ENCODE data around the gene CTRL.
"Not testable (repeated sequence)": the region's sequence is repeated elsewhere in the genome, so short reads cannot be mapped to it uniquely, and the experiment has no call there.

Gene CTRL

DNA sequence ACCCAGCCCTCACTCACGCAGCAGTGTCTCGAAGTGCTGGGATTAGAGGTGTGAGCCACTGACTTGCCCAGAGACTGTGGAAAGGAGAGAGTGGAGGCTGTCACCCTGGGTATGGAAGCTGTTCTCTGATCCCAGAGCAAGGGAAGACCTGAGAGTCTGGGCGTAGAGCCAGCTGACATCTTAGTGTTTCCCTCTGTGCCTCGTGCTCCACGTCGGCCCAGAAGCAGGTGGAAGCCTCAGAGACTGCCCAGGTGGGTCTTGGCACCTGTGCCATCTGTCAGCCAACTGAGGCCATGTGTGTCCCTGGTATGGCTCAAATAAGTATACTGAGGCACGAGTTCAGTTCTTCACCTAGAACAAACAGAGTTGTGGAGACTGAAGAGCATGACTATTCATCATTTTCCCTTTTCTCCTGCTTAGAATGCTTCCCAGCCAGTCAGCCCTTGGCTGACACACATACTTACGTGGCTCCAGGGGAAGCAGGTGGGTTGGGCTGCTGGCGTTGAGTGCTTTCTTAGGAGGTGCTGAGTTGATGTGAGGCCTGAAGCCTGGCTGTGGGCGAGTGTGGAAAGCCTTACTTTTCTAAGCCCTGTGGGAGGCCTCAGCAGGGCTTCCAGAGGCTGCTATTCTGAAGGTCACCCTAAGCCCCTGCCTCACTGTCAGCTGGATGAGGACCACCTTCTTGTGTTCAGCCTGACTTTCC lies 8.1 kb downstream of the CTRL start:
- no peak for DNase-seq

DNA sequence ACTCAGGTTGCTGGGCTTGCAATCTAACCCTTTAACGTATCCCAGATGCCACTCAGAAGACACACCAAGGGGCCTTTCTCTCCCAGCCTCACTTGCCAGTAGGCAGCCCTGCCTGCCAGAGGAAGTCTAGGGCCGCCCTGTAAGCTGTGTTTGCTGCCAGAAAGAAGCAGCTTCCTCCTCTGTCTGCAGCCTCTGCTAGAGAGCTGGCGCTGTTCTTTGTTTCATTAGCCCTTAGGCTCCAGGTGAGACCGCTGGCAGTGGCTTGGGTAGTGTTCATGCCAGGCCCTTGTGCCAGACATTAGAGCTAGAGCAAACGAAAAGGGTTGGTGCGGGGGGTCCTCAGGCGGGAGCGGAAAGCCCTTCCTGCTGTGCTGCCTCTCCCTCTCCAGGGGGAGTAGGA lies 8.9 kb downstream of the CTRL start:
- DNase-seq: no peak

DNA sequence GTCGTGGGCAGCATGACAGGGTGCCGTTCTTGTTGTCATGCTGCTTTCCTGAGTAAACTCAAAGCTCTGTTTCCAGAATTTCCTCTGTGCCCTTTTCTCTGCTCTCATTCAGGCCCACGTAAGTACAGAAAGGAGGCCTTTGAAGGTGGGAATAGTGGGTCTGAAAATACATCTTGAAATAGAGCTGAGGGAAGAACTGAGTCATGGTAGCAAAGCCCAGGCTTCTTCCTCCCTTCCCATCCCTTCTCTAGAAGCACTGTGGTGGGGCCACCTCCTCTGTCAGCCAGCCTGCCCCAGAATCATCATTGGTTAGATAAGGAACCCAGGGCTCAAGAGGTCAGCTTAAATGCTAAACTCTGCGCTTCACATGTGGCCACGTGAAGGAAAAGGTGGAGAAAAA lies 9.4 kb downstream of the CTRL start:
- no peak for DNase-seq

DNA sequence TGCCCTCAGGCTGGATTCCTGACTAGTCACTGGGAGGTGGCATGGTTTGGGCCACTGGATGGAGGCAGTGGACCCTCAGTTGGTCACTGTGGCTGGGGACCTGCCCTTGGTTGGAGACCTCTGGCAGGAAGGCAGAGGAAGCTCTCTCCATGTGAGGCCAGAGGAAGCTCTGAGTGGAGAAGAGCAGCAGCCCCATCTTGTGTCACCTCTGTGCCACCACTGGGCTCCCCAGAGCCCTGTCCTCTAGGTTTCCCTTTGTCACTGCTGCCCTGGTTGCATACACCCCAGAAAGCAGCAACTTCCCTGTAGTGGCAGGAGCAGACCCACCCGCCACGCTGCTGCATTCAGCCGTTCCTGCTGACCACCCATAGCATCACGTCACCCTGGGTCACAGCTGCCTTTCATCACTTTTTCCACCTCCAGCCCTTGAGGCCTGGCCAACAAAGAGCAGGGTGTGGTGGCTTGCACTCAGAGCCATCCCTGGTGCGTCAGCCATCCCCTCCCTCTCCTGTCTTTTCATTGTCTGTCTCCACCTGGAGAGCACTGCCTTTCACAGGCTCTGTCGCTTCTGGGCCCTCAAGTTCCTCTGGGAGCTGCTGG lies 11.9 kb downstream of the CTRL start:
- no peak for DNase-seq

DNA sequence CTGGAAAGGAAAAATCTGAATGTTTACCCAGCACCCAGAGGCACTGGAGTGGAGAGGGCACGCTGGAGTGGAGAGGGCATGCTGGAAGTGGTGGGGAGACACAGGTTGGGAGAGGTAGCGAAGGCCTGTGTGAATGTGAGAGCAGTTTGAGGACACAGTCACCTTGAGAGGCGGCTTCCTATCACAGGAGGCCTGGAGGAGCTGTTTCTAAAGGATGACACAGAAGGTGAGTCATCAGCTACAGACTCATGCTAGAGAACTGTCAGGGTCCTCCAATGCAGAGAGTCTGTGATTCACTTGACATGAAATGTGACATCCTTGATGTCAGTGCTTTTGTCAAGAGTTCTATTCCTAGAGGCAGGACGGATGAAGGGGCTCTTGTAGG lies 13.8 kb downstream of the CTRL start:
- DNase-seq: no peak

DNA sequence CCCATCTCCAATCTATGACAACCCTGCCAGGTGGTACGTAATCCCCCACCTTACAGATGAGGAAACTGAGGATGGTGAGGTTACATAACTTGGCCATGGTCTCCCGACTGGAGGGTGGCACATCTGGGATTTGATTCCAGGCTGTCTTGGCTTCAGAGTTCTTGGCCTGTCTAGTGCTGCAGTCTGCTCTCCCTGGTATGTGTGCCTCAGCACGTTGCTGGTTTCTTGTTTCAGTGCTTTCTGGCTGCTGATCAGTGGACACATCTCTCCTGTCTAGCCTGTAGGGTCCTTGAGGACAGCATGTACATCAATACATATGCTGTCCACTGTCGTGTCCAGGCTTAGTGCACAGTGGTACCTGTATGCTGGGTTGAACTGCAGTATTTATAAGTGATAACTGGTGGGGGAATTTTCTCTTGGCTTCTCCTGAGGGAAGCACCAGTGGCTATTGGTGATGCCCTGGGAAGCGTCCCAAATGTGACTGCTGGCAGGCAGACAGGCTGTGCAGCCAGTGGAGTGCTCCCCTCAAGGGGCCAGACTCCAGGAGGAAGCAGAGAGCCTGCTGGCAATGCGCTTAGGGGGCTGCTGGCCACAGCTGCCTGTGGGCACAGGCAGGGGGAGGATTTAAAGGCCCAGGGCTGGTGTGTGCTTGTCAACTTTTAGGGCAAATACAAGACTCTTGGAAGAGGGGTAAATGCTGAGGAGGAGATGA lies 14.4 kb downstream of the CTRL start:
- no peak for DNase-seq

DNA sequence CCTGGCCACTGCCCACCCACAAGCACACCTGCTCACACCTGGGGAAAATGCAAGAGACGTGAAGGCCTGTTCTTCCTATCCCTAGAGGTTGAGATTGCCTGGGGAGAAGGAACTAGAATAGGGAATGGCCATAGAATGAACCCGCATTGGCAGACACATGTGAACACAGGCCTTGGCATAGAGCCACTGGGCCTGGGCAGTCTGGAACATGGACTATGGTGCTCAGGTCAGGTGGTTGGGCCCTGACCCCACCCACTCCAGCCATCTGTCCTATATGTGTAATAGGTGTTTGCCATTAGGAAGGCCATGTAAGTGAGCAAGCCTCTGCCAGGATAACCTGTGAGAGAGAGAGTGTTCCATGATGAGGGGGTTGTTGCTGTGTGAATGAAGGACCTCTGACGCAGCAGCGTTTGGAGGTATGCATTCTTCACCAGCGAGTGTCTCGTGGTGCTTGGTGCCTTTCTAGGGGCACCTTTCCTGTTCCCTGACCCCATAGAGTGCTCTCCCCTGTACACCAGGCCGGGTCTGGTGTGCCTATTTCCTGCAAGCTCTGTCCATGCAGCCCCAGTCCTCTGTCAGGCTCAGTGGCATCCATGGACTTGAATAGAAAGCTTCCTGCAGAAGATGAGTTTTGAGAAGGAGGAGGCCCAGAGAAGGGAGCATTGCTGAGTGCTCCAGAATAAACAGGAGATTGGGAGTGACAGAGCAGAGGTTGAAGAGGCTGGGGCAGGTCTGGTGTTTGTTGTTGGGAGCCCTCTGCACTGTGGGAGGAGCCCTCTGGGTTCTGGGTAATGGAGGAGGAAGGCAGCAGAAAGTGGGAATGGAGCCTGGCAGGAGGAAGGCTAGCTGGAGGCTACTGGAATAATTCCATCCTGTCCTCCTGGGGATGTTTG lies 15.6 kb downstream of the CTRL start:
- no peak for DNase-seq

DNA sequence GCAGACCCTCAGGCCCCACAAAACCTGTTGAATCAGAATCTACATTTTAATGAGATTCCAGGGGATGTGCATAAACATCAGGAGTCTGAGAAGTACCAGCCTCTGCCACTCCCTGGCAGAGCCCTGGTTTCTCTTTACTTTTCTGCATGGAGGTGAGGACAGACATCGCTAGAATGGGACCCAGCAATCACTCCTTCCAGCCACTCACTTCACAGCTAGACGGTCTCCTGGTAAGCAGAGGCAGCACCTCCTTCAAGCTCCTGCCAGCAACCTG lies 16.2 kb downstream of the CTRL start:
- not testable (repeated sequence) for DNase-seq

DNA sequence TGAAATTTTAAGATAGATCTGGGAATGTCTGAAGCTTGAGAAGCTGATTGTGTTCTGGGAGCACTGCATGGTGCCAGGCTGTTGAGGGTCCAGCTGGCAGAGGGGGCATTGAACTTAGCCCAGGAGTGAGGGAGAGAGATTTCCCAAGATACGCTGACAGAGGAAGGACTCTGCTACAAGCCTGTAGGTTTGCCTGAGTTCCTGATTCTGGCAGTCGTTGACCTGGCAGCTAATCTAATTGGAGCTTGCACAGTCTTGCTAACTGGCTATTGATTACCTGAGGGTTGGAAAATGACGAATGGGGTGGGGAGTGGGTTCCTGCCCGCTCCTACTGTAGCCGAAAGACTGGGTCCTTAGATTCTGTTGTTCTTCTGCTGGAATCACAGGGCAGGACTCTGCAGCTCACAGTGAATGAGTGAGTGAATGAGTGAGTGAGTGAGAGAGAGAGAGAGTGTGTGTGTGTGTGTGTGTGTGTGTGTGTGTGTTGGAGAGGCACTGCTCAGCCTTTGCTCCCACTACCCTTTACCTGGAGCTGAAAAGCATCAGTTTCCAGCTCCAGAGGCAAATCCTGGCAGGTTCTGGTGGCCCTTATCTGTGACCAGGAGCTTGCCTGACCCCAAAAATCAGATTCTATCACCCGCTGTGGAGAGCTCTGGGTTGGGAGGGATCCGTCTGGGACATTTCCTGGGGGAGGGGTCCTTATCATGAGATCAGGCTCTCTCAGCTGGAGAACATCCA lies 16.7 kb downstream of the CTRL start:
- no peak for DNase-seq

DNA sequence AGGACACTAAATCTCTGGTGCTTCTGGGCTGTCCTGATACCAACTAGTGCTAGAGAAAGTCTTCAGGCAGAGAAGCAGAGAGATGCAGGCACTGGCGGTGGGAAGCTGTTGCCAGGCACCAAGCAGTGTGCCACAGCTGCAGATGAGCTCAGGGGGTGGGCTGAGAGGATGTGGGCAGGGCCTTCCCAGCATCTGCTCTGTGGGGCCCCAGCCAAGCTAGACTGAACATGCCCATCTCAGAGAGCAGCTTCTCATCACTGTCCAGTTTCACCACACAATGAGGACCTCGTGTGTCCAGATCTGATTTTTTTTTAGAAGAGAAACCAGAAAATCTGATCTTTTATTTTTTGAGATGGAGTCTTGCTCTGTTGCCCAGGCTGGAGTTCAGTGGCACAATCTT lies 21.5 kb downstream of the CTRL start:
- DNase-seq: no peak

DNA sequence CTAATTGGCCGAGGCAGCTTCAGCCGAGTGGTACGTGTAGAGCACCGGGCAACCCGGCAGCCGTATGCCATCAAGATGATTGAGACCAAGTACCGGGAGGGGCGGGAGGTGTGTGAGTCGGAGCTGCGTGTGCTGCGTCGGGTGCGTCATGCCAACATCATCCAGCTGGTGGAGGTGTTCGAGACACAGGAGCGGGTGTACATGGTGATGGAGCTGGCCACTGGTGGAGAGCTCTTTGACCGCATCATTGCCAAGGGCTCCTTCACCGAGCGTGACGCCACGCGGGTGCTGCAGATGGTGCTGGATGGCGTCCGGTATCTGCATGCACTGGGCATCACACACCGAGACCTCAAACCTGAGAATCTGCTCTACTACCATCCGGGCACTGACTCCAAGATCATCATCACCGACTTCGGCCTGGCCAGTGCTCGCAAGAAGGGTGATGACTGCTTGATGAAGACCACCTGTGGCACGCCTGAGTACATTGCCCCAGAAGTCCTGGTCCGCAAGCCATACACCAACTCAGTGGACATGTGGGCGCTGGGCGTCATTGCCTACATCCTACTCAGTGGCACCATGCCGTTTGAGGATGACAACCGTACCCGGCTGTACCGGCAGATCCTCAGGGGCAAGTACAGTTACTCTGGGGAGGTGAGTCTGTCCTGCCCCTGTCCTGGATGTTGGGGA lies 22.5 kb downstream of the CTRL start:
- DNase-seq: no peak

DNA sequence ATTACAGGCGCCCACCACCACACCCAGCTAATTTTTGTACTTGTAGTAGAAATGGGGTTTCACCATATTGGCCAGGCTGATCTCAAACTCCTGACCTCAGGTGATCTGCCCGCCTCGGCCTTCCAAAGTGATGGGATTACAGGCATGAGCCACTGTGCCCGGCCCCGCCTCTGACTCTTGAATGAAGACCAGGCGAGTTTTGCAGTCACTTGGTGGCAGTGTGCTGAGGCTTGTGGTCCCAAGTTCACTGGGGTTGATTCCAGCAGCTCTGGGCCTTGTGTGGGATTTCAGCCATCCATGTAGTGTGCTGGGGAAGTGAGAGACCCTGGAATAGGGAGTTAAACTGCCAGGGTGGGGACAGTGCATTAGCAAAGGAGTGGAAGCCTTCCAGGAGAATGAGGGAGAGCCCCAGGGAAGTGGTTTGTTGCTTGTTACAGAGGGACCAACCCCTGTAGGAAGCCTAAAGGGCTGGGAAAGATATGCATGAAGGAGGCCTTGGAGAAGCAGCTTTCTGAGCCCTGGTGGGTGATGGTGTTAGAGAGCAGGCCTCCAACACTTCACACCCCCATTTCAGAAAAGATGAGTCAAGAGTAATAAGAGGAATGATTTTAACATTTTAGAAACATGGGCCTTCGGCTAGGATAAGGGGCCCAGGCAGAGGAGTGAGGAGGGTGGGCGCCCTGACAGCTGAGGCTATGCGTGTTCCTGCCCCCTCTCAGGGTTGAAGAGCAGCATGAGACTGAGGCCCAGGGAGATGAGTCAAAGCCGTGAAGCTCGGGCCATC lies 24.1 kb downstream of the CTRL start:
- no peak for DNase-seq

DNA sequence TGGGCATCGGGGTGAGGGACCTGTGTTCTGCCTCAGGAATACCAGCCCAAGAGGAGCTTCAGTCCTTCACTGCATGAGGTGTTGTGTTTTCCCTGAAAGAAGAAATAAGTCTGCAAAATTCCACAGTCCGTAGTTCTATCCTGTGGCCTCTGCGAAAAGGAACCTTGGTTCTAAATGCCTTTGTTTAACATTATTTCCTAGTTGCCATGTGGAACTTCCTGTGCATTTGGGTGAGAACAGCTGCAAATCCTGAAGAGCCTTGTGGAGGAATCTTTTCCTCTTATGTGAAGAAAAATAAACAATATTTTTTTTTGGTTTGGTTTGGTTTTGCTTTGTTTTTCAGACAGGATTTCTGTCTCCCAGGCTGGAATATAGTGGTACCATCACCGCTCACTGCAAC lies 28.8 kb downstream of the CTRL start:
- DNase-seq: no peak

DNA sequence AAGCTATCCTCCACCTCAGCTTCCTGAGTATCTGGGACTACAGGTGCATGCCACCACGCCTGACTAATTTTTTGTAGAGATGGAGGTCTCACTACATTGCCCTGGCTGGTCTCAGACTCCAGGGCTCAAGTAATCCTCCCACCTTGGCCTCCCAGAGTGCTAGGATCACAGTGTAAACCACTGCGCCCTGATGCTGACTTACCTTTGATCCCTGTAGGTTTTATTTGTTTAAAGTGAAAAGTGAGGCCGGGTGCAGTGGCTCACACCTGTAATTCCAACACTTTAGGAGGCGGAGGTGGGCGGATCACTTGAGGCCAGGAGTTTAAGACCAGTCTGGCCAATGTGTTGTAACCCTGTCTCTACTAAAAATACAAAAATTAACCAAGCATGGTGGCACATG lies 29.9 kb downstream of the CTRL start:
- DNase-seq: no peak

DNA sequence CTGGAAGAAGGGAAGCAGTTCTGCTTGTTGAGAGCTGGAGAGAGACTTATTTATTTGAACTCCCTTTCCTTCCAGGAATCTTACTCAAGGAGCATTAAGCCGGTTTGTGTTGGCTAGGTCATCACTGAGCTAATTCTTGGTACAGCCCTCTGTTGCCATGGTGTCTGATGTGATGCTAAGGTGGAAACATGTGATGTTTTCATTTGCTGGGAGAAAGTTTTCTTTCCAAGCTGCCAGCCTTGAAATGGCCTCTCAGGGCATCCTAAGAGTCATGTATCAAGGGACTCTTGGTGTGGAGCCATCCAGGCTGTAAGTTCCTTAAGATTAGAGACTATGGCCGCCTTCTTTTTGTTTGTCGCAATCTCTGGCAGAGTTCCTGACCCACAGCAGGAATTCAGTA lies 34.4 kb downstream of the CTRL start:
- no peak for DNase-seq

DNA sequence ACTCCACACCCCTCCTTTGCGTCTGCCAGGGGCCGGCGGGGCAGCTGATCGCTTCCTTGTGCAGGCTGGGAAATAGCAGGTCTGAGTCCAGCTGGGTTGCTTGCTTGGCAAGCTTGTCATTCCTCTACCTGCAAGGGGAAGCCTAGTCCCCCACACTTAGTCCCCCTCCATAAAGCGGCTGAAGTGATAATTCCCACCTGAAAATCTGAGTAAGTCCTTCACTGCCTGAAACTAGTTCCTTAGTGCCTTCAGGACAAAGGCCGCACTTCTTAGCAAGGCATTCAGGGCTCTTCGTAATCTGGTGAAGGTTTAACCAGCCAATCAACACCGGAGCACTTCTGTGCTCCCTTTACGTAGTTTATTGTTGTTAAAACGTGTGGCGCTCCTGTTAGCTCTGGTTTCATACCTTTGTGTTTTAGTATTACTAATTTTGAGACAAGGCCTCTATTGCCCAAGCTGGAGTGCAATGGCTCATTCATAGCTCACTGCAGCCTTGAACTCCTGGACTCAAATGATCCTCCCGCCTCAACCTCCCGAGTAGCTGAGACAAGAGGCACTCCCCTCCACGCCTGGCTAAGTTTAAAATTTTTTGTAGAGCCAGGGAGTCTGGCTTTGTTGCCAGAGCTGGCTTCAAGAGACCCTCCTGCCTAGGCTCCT lies 37.8 kb downstream of the CTRL start:
- no peak for DNase-seq

DNA sequence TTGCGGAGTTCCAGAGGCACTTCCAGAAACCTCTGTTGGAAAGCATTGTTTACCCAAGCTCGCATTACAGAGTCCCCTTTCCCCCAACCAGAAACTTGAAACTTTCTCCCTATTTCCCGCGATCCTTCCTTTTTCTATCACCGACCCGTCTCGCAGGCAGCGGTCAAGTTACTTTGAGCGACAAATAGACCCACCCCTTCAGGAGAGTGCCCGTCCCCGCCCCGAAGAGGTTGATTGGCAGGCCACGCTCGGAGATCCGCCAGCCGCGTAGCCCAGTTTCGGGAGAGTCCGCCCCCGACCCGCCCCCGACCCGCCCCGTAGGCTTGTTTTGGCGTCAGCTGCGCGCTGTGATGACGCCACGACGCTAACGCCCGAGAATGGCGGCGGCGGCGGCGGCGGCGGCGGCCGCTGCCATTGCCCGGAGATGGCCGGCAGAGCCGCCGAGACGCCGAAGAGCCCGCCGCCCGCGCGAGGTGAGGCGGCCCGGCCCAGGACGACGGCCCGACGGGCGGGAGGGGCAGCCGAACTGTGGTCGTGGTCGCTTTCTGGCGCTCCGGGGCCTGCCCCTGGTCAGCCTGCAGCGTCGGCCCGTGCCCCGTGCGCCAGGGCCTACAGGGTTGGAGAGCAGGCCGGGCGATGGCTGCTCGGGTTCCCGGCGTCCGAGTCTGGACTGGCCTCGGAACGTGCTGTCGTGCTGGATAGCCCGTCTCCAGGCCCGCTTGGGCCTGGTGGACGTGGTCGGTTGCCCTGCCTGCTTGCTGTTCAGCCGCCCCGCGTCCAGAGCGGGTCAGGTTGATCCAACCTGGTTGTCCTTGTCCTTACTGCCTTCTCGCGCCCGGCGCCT lies 38.5 kb downstream of the CTRL start, which contains the start of gene PSKH1:
Gene PSKH1, plus strand, starts transcription at position 356 of the 844 bp plus-strand sequence. CDS start 15,496 bp downstream, outside the sequence.
- DNase-seq: peak; percentile 93

DNA sequence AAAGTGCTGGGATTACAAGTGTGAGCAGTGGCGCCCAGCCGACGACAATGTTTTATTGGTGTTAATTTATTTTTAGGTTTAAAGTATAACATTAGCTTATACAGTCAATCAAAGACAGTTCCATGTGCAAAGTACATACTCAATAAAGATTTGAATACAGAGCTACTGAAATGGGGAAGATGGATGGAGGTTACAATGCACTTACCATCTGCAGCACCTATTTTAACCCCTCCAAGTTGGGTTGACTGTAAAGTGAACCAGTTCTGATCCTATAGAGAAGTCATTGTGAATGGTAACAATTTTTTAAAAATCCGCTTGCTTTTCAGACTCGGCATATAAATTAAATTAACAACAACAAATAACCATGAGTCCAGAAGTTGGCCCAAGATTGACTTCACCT lies 39.3 kb downstream of the CTRL start:
- DNase-seq: no peak

DNA sequence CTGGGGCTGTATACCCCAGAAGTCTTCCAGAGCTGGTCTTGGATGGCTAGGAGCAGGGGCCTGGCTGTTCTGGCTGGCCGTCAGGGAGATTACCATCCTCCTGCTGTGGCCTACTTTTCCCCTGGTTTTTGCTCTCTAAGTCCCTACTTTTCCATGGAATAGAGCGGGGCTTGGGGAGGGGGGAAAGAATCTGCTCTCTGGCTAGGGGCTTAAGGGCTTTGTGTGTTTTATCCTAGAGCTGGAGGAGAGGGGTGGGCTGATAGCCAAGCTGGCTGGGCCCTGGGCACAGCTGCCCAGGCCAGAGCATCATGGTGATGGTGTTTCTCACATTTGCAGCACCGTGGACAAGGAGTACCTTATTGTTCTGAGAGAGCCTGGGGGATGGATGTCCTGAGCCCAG lies 43.3 kb downstream of the CTRL start:
- DNase-seq: no peak

DNA sequence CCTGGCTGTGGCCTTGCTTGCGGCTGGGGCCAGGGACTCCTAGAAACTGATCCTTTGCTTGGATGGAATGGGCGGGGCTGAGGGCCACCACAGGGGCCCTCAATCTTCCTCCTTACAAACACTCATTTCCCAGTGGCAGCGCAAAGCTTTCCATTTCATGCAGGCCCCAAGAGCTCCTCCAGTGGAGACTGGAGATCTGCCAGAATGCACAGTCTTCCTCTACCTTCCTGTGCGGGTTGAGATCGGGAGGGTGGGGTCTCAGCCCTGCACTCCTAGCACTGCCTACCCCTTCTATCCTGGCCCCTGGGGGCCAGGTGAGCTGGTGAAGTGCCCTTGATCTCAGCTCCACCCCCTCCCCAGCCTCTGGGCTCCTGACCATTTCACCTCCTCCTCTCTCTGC lies 45.3 kb downstream of the CTRL start:
- DNase-seq: no peak

Data from activated CD4-positive, alpha-beta T cell treated with anti-CD3 and anti-CD28 coated beads, Interleukin-2, amount 50 U/mL, for 1 hour (primary cell).